ENCODE measurements around the gene SPSB4.

SPSB4 gene

DNA sequence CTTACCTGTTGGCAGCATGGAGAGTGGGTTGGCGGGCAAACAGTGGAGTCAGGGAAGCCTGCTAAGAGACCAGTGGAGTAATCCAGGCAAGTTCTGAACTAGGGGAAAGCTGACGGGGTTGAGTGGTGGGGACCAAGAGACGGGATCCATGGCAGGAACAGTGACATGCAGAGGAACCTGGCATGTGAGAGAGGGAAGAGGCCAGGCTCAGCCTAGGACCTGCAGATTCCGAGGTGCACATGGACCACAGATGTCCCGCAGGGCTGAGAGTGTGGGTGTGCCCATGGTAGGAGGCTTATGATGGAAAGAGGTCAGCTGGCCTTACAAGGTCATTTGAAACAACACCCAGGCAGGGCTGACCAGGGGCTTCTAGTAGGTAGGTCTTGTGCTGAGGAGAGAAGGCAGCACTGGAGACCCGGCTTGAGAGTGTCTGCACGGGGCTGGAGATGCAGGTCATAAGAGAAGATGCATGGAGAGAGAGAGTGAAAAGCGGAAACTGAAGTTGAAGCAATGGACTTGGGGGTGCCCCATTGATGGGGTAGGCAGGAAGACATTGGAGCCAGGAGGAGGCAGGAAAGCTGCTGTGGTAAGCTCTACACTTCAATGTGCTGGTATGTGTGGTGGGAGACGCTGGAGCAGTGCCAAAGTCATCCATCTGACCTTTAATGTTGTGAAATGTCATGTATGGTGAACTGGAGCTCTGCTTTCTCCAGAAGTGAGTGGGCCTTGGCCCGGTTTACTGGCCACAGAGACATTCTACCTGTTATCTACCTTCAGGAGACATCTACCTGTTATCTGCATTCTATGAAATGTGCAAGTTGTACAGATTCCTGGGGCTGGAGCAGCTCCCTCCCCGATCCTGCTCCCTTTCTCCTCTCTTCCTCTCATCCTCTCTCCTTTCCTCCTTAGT is 4.6 kb downstream of the SPSB4 start:
- DNase-seq: no peak

DNA sequence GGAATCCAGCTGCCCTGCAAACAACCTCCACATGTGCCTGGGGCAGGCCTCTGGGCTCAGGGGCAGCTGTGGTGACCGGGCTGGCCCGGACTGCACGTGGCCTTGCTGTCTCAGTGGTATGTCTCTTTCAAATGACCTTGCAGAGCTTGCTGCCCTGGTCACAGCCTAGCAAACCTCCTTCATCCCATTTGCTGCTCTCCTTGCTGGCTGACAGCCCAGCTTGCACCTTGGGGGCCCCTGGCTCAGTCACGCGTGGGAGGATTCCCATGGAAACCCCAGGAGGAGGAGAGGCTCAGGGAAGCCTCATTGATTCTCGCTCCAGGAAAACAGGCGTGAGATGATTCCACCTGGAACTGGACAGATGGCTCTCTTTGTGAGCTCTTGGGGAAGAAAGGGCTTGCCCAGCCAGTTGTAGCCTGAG is 5.6 kb downstream of the SPSB4 start:
- no peak for DNase-seq

DNA sequence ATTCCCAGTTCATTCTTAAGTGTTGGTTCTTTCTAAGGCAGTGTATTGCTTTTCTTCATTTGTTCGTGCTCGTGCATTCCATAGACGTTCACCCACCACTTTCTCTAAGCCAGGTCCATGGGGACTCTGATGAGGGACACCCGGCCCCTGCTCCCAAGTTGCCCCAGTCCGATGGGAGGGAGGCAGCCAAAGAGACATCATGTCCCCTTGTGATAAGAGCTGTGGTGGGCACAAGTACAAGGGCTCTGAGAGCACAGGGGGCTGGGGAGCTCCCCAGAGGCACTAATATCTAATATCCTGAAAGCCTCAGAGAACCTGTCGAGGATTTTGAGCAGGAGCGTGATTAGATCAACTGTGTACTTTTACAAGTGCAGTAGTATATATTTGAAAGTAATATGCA is 6.3 kb downstream of the SPSB4 start:
- DNase-seq: no peak

DNA sequence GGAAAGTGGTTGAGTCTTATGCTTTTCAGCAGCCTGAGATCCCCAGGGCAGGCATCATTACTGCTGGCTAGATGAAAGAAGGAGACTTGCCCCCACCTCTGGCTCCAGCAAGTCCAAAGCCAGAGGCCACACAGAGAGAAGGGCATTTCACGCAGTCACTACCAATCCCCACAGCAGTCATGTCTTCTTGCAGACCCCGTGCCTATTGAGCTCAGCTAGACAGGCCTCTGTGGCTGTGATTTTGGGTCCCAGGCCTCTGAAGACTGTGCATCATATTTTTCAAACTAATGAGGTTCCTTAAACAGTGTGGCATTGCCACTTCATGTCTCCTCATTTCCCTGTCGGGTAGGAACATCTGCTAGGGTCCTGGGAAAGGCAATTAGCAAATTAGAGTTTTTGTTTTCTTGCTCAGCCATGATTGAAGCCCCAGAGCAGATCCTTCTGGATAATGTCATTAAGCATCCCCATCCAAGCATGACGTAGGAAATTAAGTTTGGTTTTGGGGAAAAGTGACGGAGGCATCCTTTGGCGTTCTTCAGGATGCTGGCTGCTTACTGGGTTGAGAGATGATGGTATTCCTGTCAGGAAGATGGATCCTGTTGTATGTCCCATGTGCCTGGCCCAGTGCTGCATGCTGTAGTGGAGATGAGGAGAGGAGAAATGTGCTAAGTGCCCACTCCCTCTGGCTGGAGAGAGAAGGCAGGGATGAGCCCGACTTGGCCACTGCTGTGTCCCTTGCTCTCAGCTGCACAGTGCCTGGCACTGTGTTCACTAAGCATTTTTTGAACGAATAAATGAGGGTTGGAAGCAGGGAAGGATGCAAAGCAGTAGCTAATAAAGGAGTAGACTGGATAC is 7.0 kb downstream of the SPSB4 start:
- DNase-seq: no peak

DNA sequence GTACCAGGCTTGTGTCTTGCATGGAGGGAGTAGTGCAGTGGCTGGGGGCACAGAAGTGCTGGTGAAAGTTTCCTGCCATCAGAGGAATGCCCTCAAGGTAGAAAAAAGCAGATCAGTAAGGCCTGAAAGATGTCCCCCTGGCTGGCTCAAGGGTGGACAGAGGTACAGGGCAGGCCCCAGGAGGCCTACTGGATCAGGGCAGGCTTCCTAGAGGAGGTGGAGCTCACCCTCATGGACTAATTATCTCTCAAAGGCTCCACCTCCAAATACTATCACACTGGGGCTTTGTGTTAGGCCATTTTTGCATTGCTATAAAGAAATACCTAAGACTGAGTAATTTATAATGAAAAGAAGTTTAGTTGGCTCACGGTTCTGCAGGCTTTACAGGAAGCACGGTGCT is 7.8 kb downstream of the SPSB4 start:
- DNase-seq: no peak

DNA sequence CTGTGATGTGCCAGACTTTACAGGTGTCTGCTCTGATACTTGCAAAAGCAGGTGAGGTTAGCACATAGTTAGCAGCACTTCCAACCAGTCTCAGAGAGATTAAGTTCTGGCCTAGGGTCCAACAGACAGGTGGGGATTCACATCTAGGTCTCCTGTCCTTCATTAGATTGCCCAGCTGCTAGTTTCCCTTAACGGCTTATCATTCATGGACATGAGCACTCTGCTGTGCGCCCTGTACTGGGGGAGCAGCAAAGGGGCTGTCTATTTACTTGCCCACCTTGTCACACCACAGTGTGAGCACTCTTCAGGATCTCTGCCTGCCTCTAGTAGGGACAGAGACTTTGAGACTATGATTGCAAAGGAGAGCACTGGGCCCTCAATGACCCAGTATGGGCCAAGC is 8.7 kb downstream of the SPSB4 start:
- no peak for DNase-seq

DNA sequence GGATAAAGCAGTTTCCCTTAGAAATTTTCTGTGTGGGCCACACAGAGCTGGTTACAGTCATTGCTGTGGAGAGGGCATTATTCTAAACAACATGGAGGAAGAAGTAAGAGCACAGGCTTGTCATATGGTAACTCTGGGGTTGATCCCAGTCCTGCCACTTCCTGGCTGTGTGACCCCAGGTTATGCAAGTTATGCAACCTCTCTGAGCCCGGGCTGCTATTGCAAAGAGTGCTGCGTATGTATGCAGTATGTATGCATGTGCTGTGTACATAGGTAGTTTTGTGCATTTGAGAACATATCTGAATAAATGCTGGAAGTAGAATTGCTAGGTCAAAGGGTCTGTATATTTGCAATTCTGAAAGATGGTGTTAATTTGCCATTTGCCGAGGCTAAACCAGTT is 9.2 kb downstream of the SPSB4 start:
- no peak for DNase-seq

DNA sequence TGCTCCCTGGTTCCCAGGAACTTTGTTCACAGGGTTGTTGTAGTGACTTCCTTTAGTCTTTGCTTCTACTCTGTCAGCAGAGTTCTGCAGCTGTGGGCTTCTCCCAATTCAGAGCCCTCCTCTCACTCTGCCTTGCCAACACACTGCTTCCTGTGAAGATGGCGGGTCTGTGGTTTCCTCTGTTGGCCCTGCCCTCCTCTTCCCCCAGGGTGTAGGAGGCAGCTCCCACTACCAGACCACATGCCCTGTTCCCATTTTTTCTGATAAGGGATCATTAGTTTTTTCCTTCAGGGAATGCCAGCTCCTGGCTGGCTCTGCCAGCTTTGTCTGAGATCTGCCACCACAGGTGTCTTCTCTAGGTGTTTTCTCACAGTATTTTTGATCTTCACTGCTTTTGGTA is 12.7 kb downstream of the SPSB4 start:
- DNase-seq: no peak

DNA sequence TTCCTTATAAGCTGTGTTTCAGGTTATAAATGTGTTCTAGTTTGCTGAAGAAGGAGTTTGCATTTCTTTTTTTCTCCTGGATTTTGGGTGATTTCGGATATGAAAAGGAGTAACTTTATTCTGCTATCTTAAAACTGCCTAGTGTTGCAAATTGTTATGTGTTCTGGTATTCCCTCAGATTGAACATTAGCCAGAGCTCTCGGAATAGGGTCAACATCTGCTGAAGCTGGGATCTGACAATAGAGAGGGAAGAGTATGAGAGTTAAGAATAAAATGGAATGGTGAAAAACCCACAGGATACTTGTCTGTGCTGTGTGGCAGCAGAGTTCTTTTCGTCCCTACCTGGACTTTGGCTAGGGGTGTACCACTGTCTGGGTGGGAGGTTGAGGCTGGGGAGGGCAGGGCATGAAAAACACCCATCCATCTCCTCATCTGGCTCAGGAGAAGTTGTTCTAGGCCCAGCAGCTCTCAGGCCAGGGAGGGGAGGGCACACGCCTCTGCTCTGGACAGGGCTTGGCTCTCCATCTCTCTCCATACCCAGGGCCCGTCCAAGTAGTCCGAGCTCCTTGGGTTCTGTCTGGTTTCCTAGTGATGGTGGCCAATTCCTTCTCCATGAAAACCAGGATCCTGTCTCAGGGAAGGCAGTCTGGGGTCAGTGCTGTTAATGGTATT is 13.2 kb downstream of the SPSB4 start:
- no peak for DNase-seq

DNA sequence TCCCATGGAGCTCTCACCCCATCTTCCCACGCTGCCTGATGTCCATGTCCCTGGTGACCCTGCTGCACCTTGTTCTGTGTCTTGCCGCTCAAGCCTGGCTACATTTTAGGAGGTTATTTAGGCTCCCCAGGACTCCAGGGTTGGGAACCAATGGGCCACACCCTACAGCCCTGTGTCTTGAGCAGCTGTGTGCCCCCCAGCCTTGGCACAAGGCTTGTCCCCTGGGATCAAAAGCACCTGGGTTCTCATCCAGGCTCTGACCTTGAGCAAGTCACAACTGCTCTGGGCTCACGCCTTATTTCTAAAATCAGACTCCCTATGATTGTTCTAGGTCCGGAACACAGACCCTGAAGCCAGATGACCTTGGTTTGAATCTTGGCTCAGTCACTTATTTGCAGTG is 14.1 kb downstream of the SPSB4 start:
- DNase-seq: no peak

DNA sequence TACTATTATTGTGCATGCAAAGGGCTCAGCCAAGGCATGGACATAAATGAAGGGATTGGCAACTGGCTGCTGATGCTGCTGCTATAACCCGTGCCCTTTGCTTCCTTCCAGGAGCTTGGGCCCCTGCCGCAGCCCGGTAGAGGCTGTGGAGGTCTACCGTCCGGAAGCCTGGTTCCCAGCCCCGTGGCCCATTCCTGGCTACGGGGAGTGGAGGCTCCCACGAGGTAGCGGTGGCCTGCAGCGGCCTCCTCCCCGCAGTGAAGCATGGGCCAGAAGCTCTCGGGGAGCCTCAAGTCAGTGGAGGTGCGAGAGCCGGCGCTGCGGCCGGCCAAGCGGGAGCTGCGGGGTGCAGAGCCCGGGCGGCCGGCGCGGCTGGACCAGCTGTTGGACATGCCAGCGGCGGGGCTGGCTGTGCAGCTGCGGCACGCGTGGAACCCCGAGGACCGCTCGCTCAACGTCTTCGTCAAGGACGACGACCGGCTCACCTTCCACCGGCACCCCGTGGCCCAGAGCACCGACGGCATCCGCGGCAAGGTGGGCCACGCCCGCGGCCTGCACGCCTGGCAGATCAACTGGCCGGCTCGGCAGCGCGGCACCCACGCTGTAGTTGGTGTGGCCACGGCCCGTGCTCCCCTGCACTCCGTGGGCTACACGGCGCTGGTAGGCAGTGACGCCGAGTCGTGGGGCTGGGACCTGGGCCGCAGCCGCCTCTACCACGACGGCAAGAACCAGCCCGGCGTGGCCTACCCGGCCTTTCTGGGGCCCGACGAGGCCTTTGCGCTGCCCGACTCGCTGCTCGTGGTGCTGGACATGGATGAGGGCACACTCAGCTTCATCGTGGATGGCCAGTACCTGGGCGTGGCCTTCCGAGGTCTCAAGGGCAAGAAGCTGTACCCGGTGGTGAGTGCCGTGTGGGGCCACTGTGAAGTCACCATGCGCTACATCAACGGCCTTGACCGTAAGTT is 15.0 kb downstream of the SPSB4 start:
- no peak for DNase-seq

DNA sequence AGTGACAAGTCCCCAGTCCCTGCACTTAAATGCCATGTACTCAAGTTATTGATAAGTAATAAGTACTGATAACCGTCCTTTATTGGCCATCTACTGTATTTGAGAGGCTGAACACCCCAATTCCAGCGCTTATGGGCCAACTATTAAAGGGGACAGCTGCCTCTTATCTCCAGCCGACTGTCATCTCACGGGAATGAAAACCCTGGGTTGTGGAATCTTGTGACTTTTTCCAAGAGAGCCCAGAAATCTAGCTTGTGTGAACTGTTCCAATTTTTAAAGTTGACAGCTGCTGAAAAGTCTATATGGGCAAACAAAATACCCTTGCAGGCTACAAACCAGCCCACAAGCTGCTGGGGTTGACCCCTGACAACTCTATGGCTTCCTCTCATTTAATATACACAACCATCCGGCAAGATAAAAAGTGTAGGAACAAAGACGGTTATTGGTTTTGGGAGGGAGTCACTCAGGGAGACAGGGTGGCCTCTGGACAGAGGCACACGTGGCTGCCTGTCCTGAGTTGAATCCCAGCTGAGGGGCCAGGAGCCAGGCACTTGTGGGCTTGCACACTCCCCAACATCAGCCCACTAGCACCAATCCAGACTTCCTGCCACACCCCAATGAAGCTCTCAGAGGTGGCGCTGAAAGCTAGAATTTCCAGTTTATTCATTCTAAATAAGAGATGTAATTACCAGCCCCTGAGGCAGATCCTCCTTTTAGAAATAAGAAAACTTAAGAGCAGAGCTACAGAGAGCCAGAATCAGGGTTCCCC is 16.2 kb downstream of the SPSB4 start:
- no peak for DNase-seq

DNA sequence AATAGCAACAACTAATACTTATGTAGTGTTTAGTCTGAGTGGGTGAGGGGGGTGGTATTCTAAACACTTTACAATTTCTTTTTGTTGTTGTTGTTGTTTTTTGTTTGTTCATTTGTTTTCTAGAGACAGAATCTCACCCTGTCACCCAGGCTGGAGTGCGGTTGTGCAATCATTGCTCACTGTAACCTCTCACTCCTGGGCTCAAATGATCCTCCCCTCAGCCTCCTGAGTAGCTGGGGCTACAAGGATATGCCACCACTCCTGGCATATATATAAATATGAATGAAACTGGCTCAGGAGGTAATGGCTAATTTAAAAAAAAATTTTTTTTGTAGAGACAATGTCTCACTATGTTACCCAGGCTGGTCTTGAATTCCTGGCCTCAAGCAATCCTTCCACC is 19.1 kb downstream of the SPSB4 start:
- DNase-seq: no peak

DNA sequence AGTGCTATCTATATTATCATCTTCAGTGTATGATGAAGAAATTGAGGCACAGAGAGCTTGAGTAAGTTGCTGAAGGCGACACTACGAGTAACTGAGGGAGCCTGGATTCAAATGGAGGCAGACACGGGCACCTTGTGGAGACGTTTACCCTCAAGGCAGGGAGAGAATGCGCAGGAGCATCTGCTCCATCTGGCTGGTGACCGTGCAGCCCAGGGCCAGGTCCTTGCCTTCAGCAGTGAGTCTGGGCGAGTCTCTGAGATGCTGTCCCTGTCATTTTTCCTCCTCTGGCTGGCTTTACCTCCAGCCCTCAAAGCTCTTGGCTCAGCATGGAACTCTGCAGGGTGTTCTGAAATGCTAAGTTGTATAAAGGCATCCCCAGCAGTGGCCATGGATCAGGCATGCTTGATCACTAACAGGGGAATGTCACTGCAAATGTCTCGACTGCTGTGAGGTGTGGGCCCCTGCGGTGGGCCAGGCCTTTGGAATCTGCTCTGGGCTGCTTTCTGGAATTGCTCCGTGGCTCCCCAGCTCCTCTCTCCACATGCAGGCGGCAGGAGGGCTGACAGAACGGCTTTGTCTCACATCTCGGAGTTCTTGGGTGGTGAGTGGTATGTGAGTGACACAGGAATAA is 19.7 kb downstream of the SPSB4 start:
- DNase-seq: peak; percentile 23

DNA sequence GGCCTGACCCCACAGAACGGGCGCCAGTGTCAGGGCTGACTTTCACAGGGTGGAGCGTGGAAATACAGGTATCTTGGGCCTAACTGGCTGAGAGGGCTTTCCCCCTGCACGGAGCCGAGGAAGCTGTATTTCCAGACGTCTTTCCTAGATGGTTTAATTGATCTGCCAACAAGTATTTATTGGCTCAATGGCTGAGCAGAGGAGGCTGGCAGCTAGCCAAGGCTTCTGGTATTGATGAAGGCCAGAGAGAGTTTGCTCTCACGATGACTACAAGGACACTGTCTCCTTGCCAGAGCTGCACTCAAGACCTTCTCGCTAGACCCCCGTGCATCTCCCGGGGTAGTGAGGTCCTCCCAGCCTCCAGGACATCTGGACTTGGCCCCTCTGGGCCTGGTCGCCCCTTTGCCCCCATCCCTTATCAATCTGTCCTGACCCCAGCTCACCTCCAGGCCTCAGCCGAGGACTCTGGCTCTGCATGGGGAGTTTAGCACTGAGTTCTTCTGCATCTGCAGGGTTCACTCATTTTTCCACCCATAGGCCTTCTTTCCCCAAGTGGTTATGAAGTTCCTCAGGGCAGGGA is 20.6 kb downstream of the SPSB4 start:
- peak; percentile 12 for DNase-seq

DNA sequence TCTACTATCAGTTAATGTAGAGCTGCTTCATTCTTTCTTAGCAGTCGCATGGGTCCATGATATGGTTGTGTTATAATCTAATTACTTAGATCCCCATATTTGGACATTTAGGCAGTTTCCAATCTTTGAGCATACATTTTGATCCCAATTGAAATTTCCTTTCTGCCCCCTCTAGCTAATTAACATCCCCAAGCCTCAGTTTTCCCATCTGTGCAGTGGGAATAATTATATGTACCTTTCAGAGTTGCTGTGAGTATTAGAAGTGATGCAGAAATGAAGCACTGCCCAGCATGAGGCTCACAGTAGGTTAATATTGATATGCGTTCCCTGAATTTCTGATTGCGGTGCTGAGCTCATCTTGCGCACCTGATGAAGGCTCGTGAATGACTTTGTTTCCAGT is 21.8 kb downstream of the SPSB4 start:
- no peak for DNase-seq

DNA sequence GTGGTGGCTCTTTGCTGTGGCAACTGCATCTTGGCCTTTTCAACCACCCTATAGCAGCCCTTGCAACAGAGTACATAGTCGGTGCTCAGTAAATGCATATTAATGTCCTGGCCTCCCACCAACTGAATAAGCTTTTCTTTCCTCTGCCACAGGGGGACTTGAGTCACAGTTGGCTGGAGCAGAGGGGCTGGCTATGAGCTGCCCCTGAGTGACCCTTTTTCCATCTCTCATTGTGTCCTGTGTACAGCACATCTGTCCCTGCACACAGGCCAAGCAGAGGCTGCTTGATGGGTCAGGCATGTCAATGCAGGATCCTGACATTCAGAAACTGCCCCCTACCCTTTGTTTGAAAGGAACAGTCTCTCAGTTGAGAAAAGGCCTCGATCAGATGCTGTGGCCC is 22.4 kb downstream of the SPSB4 start:
- peak; percentile 5 for DNase-seq

DNA sequence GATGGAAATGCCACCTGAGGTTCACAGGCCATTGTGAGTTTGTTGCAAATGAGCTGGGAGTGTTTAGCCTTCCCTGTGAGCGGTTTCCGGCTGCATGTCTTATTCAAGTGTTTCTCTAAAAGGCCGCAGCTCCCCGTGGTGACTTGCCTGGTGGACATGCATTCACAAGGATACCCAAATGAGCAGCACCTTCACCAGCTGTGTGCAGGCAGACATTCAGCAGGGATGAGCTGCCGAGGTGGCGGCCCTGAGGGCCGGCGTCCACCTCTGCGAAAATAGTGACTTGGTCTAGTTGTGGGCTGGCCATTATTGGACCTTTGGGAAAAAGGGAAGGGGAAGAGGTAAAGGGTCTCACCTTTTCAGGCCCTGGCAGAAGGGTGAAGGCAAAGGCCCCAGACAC is 23.4 kb downstream of the SPSB4 start:
- no peak for DNase-seq

DNA sequence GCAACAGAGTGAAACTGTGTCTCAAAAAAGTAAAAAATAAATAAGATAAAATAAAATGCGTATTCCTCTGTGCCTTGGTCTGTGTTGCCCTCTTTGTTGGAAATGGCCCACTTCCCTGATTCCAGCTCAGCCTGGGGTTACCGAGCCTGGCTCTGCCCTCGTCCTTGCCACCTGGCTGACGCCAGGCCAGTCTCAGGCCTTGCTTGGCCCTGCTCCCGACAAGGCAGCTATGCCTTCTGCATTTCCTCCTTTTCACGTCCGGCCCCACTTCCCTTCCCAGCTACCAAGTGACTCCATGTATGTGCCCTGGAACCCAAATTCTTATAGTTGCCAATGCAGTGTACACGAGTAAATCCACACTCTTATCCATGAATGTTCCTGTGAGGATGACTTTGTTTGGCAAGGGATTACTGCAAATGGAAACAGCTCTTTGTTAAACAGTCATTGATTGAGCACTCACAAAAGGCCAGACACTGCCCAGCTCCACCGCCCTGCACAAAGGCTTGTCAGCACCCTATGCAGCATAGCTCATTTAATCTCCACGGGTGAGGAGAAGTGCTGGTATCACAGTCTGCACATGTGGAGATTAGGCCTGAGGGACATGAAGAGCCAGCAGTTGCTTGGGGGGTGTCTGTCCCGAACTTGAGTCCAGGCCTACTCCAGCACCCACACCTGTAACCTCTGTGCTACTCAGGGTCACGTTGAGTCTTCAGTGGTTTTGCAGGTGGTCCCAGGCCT is 25.1 kb downstream of the SPSB4 start:
- peak; percentile 40 for DNase-seq
